HG02973 (cell line): ENCODE measurements around the gene PHLDB2.

Source experiments
- ATAC-seq: cut with Tn5 transposase; IDR thresholded peaks from one replicate; pipeline ENCODE4 v1.9.1; 2021; ENCODE audit warnings: moderate library complexity; ENCODE audit not compliant: unreplicated experiment

The PHLDB2 gene

GRCh38 chr3:111923095-111923771 lies 64.2 kb downstream of the PHLDB2 start:
- ATAC-seq = no peak

GRCh38 chr3:111923806-111924205 lies 64.7 kb downstream of the PHLDB2 start:
- ATAC-seq = no peak

GRCh38 chr3:111924283-111924682 lies 65.2 kb downstream of the PHLDB2 start:
- no peak for ATAC-seq

GRCh38 chr3:111926266-111926676 lies 67.2 kb downstream of the PHLDB2 start:
- no peak for ATAC-seq

GRCh38 chr3:111928613-111929012 lies 69.5 kb downstream of the PHLDB2 start:
- ATAC-seq = no peak

- no peak for ATAC-seq
Measured at GRCh38 chr3:111929484-111929883, 70.4 kb downstream of the PHLDB2 start.

- ATAC-seq = no peak
Measured at GRCh38 chr3:111932946-111933345, 73.9 kb downstream of the PHLDB2 start.

GRCh38 chr3:111936191-111936841 lies 77.3 kb downstream of the PHLDB2 start:
- ATAC-seq = no peak

GRCh38 chr3:111936967-111937366 lies 77.9 kb downstream of the PHLDB2 start:
- no peak for ATAC-seq

GRCh38 chr3:111937871-111938270 lies 78.8 kb downstream of the PHLDB2 start:
- ATAC-seq = no peak

- ATAC-seq = no peak
Measured at GRCh38 chr3:111939873-111940272, 80.8 kb downstream of the PHLDB2 start.

- no peak for ATAC-seq
Measured at GRCh38 chr3:111943533-111943932, 84.5 kb downstream of the PHLDB2 start.

- ATAC-seq = no peak
Measured at GRCh38 chr3:111944372-111944771, 85.3 kb downstream of the PHLDB2 start.

GRCh38 chr3:111947231-111947630 lies 88.2 kb downstream of the PHLDB2 start:
- ATAC-seq = no peak

GRCh38 chr3:111948786-111949185 lies 89.7 kb downstream of the PHLDB2 start:
- no peak for ATAC-seq

- ATAC-seq = no peak
Measured at GRCh38 chr3:111949712-111950111, 90.6 kb downstream of the PHLDB2 start.

GRCh38 chr3:111951032-111951431 lies 92.0 kb downstream of the PHLDB2 start:
- no peak for ATAC-seq

- ATAC-seq = no peak
Measured at GRCh38 chr3:111952086-111952485, 93.0 kb downstream of the PHLDB2 start.

- no peak for ATAC-seq
Measured at GRCh38 chr3:111952866-111953450, 93.9 kb downstream of the PHLDB2 start.

- no peak for ATAC-seq
Measured at GRCh38 chr3:111954228-111954990, 95.3 kb downstream of the PHLDB2 start.

- no peak for ATAC-seq
Measured at GRCh38 chr3:111955876-111956275, 96.8 kb downstream of the PHLDB2 start.

- no peak for ATAC-seq
Measured at GRCh38 chr3:111956449-111956848, 97.4 kb downstream of the PHLDB2 start.
